Endometrial microvascular endothelial cells (primary cell): ENCODE measurements around the gene CYP19A1. TPM values are rescaled to one million over a fixed set of nuclear protein-coding genes. Genes with fewer than 3 reads are reported as not detected.
"Not testable (repeated sequence)": the region's sequence is repeated elsewhere in the genome, so short reads cannot be mapped to it uniquely, and the experiment has no call there.

Experiments used
- in situ Hi-C: cut with HindIII; loops from 2 replicates; pipeline ENCODE4 v1.10.0; 2017; ENCODE audit warnings: low sequenced_read_pairs, low pct_unique_long_range_greater_than_20kb; ENCODE audit errors: inconsistent ontology term
- total RNA-seq: library from RNA; depleted of rRNA; stranded (reverse); fragments of >200 nt; gene quantifications from one replicate; pipeline ENCODE4 v1.2.3, GENCODE V29; 2015; ENCODE audit errors: inconsistent ontology term

CYP19A1 gene
- total RNA-seq, 1 donor from 2014 or later: not detected

DNA sequence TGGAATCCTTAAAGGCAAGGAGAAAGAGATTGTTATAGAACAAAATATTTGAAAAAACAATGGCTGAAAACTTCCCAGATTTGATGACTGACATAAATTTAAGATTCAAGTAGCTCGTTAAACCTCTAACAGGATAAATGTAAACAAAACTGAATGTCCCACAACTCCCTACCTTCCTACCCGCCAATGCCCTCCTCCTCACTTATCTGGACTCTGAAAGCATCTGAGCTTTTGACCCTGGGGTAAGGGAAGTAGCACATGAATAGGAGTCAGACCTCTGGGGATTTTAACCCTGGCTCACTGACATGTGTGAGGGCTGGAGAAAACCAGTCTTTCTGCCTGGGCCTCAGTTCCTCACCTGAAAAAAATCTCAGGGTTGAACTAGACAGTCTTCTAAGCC is 26.9 kb downstream of the CYP19A1 start:
- in situ Hi-C loops: no loop called here

DNA sequence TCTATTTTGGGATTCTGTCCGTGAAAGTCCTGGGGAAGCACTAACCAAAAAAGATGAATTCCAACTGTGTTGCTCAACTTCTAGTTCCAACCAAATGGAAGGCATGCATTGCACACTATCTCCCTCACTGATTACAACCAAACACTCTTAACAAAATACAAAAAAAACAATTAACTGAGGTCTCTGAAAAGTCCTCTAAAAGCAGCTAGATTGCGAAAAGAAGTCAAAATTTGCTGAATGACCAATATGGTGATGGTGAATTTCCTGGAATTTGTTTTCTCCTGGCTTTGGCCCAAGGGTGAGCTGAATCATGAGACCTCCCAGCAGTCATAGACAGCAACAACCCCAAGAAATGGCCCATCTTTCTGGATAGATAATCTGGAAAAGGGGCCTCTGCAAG is 28.3 kb downstream of the CYP19A1 start:
- in situ Hi-C loops: no loop called here

DNA sequence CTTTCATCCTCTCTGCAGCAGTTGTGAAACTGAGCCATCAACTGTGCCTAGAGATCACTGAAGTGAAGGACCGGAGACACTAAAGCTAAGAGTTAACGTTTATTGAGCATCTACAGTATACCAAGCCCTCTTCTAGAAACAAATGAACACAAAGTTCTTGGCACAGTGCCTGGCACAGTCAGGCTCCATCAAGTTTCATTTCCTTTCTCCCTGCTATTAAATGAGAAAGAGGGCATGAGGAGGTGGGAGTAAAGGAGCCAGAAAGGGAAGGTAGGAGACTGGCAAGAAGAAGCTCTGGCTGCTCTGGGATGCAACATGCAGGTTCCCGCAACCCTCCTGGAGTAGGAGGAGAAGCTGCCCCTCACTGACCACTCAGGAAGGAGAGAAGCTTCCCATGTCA is 30.6 kb downstream of the CYP19A1 start:
- in situ Hi-C loops: no loop called here

DNA sequence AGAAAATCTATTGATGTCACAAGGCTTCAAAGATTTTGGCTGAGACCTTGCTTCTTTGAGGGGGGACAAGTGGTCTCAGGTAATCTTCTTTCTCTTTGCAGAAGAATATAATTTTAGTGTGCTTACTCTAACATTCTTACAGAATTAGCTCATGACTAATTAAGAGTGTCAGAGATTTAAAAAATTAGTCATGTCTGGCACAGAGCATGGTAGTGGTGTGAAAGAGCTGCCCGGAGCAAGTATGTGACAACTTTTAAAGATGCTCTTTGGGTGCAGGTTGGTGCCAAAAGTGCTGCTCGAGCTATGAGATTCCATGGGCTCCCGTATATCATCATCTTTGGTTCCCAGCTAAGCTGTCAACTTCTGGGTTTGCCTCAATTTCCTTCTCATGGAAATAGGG is 31.1 kb downstream of the CYP19A1 start:
- in situ Hi-C loops: no loop called here

DNA sequence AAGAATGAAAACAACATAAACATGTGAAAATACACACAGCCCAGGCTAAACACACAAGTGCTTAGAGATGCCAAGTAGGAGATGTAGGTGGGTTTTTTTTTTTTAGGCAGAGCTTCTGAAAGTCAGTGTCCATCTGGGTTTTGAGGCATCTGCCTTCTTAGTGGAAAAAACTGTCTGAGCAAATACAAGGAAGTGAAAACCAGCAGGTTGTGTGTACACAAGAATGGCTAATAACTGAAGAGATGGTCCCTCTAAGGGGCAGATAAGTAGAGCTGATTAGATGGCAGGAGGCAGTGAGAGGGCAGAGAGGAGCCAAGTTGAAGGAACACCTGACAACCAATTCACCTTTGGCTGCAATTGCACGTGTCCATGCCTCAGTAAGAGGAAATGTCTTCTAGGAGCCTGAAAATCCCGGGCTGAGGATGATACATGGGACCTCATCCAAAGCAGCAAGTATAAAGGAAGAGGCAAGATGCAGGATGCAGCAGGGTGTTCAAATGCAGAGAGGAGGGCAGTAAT is 34.9 kb downstream of the CYP19A1 start:
- in situ Hi-C loops: no loop called here

- in situ Hi-C loops: no loop called here
Measured at GRCh38 chr15:51302480-51302879, 35.9 kb downstream of the CYP19A1 start.

DNA sequence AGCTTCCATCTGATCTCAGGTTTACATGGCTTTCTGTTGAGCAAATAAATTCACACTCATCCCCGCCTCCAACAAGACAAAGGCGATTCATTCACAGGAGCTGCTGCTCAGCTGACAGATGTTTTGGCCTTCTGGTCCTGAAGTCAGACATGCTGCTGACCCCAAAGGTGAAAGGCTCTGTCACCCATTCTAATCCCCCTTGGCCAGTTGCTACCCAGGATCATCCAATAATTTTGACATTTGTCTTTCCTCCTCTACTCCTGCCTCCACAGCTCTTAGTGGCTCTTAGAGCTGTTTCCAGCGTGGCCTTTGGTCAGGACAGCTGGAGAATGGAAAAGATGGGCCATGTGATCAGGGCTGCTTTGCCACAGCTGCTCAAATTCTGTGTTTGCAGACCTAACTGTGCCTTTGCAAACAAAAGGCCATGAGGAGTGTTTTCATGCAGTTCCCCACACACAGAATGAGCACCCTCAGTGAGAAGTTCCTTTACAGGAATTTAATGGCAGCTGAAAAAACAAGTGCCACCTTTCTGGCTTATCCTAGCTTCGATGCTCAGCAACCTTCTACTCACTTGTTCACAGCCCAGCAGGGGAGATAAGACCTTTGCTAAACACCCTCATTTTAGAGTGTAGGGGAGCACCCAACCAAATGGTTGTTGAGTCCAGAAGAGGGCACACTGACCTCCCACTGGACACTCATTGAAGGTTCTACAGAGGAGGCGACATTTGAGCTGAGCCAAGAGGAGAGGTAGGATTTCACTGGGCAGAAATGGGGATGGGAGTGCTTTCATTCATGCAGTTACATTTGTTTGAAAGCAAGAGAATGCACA is 39.0 kb downstream of the CYP19A1 start:
- in situ Hi-C loops: no loop called here

- in situ Hi-C loops: no loop called here
Measured at GRCh38 chr15:51298620-51299019, 39.8 kb downstream of the CYP19A1 start.

GRCh38 chr15:51290720-51291119 is 47.7 kb downstream of the CYP19A1 start:
- in situ Hi-C loops: no loop called here

- in situ Hi-C loops: no loop called here
Measured at GRCh38 chr15:51289290-51289689, 49.1 kb downstream of the CYP19A1 start.

DNA sequence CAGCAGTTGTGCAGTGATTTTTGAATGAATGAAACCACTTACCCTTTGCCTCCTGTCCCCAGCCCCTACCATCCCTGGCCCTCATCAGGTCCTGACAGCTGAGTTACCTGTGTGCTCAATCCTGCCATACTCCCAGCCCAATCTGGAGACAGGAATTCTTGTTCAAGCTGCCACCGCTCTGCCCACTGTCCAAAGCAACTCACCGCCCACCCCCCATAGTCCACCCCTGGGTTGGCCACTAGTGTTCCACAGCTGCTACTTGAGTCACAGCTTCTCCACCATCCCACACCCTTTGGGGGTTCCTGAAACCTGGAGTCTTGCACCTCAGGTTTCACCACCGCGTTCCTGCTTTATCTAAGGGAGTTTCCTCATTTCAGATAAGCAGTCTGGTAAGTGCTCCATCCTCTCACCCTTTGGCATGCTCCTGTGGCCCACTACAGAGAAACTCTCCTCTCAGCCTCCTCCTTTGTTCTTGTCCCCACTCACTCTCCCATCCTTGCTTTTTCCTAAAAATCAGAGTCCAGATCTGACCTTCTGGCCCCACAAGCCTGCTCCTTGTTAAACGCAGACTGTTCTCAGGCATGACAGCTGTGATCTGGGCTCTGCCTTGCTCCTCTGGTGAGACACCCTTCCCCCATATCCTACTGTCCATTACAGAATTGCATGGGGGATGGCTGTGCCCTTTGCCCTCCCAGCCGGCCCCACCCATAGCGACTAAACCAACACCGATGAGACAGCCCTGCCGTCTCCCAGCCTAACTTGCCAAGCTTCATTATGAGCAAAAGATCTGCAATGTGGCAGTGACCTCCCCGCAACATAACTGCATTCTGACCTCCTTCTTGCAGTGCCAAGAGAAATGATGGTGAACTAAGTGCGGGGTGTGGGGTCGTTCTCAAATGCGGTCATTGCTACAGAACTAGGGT is 50.0 kb downstream of the CYP19A1 start:
- in situ Hi-C loops: no loop called here

DNA sequence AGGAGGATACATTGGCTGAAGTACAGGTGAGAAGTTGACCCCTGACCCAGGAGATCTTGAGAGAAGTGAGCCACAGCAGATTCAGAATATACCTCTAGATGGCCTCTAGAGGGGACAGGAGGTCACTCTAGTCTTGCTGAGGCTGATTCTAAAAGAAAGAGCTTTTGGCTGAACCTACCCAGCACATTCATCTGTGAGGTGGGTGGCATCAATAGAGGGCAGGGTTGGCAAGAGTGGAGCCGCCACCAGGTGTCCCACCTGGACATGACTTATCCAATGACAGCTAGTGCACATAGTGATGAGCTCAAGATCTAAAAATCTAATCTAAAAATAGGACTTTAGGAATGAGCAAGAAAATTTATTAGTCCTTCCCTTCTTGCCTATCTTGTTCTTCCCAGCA is 51.6 kb downstream of the CYP19A1 start:
- in situ Hi-C loops: no loop called here

DNA sequence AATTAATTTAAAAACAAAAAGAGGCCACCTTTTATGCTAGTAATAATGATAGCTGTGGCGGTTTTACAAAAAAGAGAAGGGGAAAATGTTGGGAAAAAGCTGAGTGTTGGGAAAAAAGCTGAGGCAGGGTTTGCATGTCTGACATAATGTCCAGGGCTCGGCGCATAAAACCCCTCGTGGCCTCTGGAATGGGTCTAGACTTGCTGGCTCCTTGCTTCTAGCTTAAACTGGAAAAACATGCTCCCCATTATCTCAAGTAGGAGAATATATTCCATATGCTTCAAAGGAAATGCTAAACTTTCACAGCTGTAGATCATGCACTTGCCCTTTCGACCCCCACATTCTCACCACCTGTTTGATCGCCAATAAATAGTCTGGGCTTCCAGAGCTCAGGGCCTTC is 53.0 kb downstream of the CYP19A1 start:
- in situ Hi-C loops: no loop called here

DNA sequence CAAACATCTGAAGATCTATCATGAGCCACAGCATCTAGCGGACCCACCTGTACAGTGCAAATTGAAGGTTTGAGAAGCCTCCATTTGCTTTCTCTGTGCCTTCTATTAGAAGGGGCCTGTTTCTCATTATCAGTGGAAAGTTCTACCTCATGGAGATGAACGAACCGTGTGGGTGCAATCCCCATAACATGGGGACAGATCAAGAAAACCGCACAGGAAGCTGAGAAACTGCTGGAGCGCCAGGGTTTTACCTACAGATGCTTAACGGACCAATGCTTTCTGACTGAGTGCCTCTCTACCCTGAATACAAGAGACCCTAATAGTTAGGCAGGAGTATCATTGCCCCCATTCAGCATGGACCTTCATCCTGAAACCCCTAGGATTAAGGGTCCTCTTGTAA is 53.5 kb downstream of the CYP19A1 start:
- in situ Hi-C loops: no loop called here

- in situ Hi-C loops: no loop called here
Measured at GRCh38 chr15:51283026-51283425, 55.4 kb downstream of the CYP19A1 start.

- in situ Hi-C loops: not testable (repeated sequence)
Measured at GRCh38 chr15:51282241-51282640, 56.2 kb downstream of the CYP19A1 start.

- in situ Hi-C loops: no loop called here
Measured at GRCh38 chr15:51281368-51281967, 56.9 kb downstream of the CYP19A1 start.

- in situ Hi-C loops: no loop called here
Measured at GRCh38 chr15:51280838-51281237, 57.6 kb downstream of the CYP19A1 start.

GRCh38 chr15:51279391-51279790 is 59.0 kb downstream of the CYP19A1 start:
- in situ Hi-C loops: no loop called here
